DMS53 treated with DMSO at 0.1 percent for 48 hours (cell line): ENCODE data around the gene TNS1.

Source experiments
- DNase-seq: peaks from one replicate; lab custom pipeline; 2025; ENCODE audit not compliant: unreplicated experiment; lab: John Stamatoyannopoulos, UW

The TNS1 gene

GRCh38 chr2:217853301-217853881 lies 149.4 kb downstream of the TNS1 start:
- no peak for DNase-seq

- no peak for DNase-seq
Observed at GRCh38 chr2:217852555-217853211, 150.1 kb downstream of the TNS1 start.

GRCh38 chr2:217851191-217852020 lies 151.4 kb downstream of the TNS1 start:
- DNase-seq: no peak

DNA sequence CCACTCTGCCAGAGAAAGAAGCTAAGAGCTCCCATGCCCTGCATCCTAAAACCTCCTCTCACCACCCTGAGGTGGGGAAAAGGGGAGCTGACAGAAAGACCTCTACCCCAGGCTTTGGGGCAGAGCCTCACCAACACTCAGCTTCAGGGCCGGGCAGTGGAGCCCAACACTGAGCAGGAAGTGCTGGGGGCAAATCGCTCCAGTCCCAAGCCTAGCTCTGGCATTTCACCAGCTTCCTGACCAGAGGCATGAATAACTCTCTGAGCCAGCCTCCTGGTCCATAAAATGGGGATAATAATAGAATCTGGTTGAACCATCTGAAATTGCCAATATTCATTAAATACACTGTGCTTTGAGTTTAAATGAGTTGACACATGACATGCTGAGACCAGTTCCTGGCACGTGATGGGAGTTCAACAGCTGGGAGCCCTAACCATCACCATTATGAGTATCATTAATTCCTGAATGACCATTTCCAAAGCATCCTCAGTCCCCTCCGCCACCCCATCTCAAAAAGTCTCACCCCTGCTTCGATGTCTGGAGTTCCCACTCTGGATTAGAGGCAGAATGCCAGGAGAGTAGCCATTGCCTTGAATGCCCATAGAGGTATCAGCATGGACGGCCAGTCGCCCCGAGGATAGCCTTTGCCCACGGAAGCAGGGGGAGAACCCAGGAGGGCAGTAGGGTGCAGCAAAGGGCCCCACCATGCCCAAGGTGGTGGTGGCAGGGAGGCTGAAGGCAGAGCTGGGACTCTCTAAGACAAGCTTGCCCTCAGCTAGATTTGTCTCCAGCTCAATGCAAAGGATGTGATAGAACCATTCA lies 153.4 kb downstream of the TNS1 start:
- DNase-seq: no peak

- no peak for DNase-seq
Observed at GRCh38 chr2:217848351-217848957, 154.3 kb downstream of the TNS1 start.

DNA sequence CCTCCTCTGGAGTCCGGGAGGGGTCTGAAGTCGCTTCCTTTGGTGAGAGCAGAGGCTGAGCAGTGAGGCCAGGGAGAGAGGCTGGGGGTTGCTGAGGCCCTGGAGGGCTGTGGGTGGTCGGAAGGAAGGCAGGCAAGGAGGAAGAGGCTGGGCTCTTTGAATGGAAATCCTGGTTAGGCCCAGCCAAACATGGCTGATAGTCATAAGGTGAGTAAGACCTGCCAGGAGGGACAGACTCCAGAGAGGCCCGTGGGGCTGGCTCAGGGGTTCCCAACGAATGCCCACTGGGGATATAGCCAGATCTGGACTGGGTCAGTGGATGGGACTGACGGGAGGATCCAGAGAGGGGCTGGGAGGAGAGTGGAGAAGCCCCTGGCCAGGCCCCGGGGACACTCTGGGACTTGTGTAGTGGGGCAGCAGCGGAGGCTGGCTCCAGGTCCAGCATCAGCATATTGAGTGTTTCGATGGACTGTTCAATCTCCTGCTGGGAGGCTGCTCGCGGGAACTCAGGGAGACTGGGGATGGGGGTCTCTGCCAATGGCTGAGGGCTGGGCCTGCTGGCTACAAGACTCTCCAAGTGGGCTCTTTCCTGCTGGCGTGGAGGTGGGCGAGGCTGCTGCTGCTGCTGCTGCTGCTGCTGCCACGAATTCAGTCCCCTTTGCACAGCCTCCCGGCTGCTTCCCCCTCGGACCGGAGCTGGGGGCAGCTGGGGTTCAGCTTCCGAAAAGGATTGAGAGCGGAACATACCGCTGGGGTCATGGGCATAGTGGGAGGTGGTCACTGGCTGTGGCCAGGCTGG lies 155.0 kb downstream of the TNS1 start:
- no peak for DNase-seq

DNA sequence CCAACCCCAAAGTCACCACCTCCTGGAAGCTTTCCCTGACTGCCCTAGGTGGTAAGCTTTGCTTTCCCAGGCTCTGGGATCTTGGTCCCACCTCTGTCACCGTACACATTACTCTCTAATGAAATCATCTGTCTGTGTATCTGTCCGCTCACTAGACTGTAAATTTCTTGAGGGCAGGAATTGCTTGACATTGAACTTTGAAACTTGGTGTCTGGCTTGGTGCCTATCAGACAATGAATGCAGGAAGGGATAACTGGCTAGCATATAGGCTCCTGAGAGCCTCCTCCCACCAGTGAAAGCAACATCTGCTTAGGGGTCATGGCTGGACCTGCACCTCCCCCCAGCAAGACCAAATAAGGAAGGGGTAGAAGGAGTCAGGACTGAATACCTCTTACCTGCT lies 155.7 kb downstream of the TNS1 start:
- no peak for DNase-seq

GRCh38 chr2:217846321-217846743 lies 156.5 kb downstream of the TNS1 start:
- no peak for DNase-seq

DNA sequence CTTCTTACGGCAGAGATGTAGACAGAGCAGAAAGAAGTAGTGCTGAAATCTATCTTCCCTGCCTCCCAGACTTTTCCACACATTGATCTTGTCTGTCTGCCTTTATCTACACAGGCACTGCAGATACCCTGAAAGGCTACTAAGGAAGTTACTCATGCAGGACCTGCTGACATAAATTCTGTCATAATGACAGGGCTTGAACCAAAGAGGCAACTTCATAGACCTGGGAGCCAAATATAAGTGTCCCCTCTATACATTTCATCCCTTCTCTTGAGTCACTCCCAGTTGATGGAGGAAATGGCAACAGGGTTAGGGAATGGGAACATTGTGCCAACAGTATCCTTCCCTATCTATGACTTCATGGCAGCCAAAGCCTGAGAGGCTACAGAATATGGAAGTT lies 157.5 kb downstream of the TNS1 start:
- DNase-seq: no peak

- no peak for DNase-seq
Observed at GRCh38 chr2:217844696-217845095, 158.1 kb downstream of the TNS1 start.

DNA sequence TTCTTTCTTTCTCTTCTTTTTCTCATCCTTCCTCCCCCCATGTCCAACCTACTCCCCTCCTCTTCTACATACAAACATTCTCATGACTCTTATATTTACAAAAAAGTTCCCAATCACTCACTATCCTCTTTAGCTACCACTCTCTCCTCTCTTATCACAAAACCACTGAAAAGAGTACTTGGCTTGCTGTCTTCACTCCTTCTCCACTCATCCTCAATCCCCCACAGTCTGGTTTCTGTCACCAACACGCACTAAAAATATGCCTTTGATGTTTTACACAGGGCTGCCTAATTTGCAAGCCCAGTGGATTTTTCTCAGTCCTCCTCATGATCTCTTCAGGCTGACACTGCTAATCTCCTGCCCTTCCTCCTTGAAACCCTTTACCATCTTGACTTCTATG lies 159.5 kb downstream of the TNS1 start:
- DNase-seq: no peak

DNA sequence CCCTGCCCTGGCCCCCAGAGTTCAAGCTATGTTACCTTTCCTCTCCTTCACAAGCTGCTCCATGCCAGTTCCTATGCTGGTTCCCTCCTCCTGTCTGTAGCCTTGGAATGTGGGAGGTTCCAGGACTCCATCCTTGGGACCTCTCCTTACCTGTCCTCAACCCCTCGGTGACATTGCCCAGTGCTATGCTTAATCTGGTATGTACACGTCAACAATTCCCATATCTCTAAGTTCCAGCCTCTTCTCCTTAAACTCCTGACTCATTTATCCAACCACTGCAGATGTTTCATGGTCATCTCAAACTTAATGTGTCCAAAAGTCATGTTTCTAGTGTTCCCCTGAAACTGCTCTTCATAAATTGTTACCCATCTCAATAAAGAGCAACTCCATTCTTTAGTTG lies 160.8 kb downstream of the TNS1 start:
- DNase-seq: no peak

GRCh38 chr2:217840522-217840921 lies 162.3 kb downstream of the TNS1 start:
- DNase-seq: no peak

DNA sequence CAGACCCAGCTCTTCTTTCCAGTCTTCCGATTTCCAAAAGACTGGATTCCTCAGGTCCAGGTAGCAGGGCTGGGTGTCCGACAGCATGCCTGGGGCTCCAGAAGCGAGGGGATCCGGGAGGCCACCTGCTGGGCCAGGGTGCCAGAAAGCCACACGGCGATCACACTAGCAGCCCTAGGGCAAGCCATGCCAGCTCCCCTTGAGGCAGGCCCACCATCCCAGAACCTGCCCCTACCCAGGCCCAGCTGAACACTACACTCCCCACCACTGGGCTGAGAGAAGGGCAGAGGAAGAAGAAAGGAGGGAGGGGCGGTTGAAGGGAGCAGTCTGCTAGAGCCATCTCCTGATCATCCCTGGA lies 163.1 kb downstream of the TNS1 start:
- DNase-seq: no peak

DNA sequence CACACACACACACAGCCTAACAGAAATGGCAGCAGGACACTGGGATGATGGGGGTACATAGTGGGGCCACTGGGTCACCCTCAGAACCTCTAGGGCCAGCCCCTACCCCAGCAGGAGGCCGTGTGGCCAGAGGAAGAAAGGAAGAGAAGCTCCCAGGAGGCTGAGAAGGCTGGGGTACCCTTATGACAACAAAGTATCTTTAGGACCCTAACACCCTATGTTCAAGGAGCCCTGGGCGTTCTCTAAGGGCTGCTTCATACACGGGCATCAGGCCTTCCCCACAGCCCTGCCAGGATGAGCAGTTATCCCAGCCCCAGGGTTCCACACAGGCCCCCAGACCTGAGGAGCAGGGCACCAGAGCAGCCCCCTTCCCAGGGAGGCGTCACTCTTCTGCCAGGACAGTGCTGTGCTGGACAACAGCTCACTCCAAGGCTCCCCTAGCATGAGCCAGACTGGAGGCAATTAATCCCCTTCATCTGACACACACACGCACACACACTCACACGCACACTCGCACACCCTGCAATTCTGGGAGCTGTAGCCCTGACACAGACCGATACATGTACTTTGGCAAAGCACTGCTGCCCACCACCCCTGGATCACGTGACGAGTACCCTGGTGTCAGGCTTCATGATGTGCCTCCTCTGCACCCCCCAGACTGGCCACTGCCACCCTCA lies 163.6 kb downstream of the TNS1 start:
- DNase-seq: no peak

DNA sequence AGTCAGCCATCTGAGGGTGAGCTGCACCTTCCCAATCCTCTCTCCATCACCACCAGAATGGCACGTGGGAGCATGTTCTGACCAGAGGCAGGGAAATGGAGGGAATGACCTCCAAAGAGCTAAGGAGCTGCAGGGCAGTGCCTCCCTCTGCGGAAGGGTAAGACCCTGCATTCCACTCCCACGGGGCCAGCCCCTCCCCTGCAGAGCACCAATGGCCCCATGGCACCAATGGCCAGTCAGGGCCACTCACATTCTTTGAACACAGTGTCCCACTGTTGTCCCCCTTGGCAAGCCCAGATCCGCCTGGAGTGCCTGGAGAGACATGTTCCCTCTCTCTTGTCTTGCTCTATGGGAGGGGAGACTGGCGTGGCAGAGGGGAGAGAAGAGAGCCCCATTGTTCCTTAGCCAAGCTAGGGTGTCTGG lies 164.4 kb downstream of the TNS1 start:
- DNase-seq: no peak

DNA sequence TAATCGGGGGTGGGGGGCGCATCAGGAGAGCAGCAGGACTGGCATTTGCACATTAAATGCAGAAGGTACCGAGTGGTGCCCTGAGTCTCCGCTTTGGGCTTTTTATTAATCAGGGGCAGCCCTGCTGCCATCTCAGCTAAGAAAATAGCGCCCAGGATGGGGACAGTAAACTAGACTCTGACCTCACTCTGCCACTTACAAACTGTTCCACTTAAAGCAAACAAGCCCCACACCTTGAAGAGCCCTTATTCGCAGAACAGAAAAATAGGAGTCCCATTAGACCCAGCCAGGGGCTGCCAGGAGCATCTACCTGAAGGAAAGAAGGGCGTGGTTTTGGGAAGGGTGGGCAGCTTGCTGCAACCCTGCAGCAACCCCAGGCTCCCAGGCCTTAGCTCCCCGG lies 165.3 kb downstream of the TNS1 start:
- DNase-seq: no peak

GRCh38 chr2:217836901-217837491 lies 165.8 kb downstream of the TNS1 start:
- DNase-seq: no peak
